Spleen (tissue), 7 donors: ENCODE measurements around the gene LMO2.

ENCODE experiments used
- POLR2A ChIP-seq, 3 donors: fragments of 450-650 bp; IDR thresholded peaks; one replicate each; pipeline ENCODE4 v1.5.1; 2017; ENCODE audit warnings: antibody characterized with exemption in 3 of 3, mild to moderate bottlenecking in 1 of 3
- POLR2AphosphoS5 ChIP-seq, 3 donors: sonication (generic); formaldehyde crosslinking; IDR thresholded peaks; one replicate each; pipeline ENCODE4 v1.5.1; 2017; ENCODE audit warnings: antibody characterized with exemption in 3 of 3
- TF ChIP-seq, protein P1 (sequence below), 11 experiments: fragments of 200-600 bp in 7 of 11; fragments of 450-650 bp in 4 of 11; sonication (generic) in 4 of 11; IDR thresholded peaks in 8 of 11; conservative IDR thresholded peaks in 3 of 11; 1 replicate in 7 of 11; 2 replicates in 4 of 11; pipeline versions ENCODE4 v1.4.0 to v1.8.0; 2016 to 2021; ENCODE audit warnings: antibody characterized with exemption in 11 of 11, inconsistent platforms in 4 of 11, mild to moderate bottlenecking in 1 of 11
- donor health status: DM: no; HTN: no; CAD: no; lungs with moderate emphysema.
- donor health status: DM: no; HTN: no; CAD: no.
- donor health status: DM: no; HTN: no; CAD: no.

GRCh38 chr11:33884035-33884434 lies 7.8 kb downstream of the LMO2 start:
- TF ChIP-seq POLR2AphosphoS5 (IDR thresholded peaks at IDR 0.05) (no peak), POLR2A (IDR thresholded peaks at IDR 0.05) (no peak)
- TF ChIP-seq, protein P1, sequence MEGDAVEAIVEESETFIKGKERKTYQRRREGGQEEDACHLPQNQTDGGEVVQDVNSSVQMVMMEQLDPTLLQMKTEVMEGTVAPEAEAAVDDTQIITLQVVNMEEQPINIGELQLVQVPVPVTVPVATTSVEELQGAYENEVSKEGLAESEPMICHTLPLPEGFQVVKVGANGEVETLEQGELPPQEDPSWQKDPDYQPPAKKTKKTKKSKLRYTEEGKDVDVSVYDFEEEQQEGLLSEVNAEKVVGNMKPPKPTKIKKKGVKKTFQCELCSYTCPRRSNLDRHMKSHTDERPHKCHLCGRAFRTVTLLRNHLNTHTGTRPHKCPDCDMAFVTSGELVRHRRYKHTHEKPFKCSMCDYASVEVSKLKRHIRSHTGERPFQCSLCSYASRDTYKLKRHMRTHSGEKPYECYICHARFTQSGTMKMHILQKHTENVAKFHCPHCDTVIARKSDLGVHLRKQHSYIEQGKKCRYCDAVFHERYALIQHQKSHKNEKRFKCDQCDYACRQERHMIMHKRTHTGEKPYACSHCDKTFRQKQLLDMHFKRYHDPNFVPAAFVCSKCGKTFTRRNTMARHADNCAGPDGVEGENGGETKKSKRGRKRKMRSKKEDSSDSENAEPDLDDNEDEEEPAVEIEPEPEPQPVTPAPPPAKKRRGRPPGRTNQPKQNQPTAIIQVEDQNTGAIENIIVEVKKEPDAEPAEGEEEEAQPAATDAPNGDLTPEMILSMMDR (IDR thresholded peaks at IDR 0.05 in 8 of 11, conservative IDR thresholded peaks at IDR 0.05 in 3 of 11) = no peak
